HG03521 (cell line): Measurements from ENCODE around the gene TCHP.
"Not testable (repeated sequence)": the region's sequence is repeated elsewhere in the genome, so short reads cannot be mapped to it uniquely, and the experiment has no call there.

Source experiments
- ATAC-seq: cut with Tn5 transposase; IDR thresholded peaks from one replicate; pipeline ENCODE4 v1.9.1; 2021; ENCODE audit warnings: mild to moderate bottlenecking, moderate library complexity; ENCODE audit not compliant: unreplicated experiment

TCHP gene

DNA sequence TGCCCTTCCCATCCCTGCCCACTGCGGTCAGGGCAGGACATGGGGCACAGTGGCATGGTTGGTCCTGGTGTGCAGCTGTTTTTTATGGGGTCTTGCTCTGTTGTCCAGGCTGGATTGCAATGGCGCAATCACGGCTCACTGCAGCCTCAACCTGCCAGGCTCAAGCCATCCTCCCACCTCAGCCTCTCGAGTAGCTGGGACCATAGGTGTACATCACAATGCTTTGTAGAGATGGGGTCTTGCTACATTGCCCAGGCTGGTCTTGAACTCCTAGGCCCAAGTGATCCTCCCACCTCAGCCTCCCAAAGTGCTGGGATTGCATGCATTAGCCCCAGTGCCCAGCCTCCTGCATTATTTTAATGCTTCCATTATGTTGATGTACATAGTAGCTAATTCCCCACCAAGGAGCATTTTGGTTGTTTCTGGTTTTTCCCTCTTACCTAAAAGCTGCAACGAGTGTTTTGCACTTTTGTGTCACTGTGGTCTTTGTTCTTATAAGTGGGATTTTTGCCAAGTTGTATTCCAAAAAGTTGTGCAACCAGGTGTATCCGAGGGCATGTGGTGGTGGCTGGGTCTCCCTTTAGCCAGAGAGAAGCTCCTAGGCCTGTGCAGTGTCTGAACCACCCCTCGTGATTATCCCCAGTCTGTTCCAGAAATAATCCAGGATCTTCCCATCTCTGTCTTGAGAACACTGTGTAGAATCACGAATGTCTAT is 10.3 kb downstream of the TCHP start:
- no peak for ATAC-seq

DNA sequence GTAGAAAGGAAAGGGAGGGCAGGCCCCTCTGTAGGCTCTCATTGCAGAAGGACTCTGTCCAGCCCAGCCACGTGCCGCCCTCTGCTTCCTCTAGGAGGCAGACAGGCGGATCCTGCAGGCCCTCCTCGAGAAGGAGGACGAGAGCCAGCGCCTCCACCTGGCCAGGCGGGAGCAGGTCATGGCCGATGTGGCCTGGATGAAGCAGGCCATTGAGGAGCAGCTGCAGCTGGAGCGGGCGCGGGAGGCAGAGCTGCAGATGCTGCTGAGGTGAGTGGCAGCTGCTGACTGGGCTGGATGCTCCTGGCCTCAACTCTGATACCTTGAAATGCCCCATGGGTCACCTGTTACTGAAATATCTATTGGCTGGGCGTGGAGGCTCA is 10.9 kb downstream of the TCHP start:
- ATAC-seq: no peak

GRCh38 chr12:109912855-109913321 is 12.8 kb downstream of the TCHP start:
- no peak for ATAC-seq

DNA sequence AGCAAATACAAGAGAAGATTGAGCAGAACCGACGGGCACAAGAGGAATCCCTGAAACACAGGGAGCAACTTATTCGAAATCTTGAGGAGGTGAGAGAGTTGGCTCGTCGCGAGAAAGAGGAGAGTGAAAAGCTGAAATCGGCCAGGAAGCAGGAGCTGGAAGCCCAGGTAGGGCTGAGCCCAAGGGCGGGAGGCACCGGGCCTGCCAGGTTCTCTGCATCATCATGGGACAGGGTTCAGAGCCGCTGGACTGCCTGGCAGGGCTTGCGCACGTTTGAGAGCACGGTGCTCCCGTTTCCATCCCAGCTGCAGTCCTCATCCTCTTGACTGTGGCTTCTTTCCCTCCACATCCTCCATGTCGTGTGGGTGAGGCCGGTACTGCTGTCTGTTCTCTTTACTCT is 14.4 kb downstream of the TCHP start:
- ATAC-seq: no peak

- no peak for ATAC-seq
Measured at GRCh38 chr12:109915171-109916040, 15.3 kb downstream of the TCHP start.

DNA sequence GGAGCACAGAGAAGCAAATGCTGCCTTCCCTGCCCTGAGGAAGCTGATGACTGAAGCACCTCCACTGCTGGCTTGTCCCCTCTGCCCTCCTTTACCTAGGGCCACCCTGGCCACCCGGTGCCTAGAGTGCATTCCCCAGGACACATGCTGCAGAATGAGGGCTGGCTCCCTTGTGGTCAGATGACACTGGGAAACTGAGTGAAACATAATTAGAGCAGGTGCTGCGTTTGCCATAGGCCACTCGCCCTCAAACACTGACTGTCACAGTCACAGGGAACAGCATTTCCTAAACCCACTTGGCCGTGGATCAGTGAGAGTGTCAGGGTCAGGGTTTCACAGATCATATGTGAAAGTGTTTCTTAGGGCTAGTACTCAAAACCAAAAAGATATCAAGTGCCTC is 16.0 kb downstream of the TCHP start:
- ATAC-seq: no peak

DNA sequence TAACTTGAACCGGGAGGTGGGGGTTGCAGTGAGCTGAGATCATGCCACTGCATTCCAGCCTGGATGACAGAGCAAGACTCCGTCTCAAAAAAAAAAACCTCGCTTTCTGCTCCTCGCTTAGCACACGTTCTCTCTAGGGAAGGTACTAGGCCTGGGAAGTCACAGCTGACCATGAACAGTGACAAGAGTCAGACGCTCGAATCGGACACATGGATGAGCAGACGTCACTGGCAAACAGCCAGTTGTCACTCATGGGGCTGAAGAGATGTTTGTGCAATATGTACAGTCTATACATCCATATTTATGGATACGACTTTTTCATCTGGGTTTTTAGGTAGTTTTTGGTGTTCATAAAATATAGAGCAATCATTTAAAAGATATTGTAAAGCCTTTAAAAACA is 19.4 kb downstream of the TCHP start:
- ATAC-seq: no peak

- ATAC-seq: no peak
Measured at GRCh38 chr12:109920261-109920780, 20.2 kb downstream of the TCHP start.

DNA sequence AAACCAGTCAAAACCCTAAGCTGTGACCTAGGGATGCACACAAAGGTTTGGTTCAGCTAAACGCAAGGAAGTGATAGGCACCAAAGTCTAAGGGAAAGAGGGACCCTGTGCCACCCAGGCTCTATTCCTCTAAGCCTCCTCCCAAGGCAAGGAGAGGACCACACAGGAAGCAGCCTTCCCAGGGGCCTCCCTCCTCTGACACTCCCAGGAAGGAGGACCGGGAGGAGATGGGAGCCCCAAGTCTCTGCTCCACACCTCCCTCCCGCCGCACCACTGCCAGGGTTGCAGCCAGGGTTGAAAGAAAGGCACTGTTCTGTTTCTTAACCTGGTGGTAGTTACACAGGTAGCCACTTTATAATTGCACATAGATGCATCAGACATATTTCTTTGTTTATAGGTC is 21.9 kb downstream of the TCHP start:
- ATAC-seq: no peak

DNA sequence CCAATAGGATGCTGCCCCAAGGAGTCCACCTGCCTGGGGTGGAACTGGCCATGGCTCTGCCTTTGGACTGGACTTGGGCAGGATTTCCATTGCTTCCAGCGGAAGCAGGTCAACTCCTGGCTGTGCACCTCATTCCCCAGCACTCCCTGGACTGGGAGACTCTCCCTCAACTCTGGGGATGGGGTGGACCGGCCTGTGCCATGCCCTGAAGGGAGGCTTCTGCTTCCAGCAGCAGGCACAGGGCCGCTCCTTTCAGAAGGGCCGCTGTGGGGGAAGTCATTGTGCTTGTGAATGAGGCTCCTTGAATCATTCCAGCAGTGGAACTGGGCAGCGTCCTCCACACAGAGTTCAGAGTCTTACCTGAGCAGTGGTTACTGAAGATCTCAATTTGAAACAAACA is 23.0 kb downstream of the TCHP start:
- ATAC-seq: no peak

DNA sequence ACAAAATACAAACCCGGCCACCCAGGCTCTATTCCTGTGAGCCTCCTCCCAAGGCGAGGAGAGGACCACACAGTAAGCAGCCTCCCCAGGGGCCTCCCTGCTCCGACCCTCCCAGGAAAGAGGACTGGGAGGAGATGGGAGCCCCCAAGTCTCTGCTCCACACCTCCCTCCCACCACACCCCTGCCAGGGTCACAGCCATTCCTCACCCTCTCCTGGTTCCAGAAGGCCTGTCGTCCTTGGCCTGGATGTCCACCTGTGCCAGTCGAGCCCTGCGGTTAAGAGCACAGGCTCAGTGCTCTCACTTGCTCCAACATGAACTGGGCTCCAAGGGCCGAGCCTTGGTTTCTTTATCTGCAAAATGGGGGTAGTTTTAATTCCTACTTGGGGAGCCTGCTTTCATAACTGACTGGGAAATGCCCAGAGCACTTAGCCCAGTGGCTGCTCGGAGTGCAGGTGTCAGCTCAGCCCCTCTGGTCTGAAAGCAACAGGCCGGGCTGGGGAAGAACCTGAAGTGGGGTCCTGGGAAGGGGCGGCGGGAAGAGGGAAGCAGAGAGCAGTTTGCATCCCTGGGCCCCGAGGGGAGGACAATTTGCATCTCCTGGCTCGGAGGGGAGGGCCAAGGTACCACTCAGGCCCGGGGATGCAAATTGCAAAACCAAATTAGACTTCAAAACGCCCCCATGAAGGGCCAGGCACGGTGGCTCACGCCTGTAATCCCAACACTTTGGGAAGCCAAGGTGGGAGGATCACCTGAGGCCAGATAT is 23.6 kb downstream of the TCHP start:
- no peak for ATAC-seq

DNA sequence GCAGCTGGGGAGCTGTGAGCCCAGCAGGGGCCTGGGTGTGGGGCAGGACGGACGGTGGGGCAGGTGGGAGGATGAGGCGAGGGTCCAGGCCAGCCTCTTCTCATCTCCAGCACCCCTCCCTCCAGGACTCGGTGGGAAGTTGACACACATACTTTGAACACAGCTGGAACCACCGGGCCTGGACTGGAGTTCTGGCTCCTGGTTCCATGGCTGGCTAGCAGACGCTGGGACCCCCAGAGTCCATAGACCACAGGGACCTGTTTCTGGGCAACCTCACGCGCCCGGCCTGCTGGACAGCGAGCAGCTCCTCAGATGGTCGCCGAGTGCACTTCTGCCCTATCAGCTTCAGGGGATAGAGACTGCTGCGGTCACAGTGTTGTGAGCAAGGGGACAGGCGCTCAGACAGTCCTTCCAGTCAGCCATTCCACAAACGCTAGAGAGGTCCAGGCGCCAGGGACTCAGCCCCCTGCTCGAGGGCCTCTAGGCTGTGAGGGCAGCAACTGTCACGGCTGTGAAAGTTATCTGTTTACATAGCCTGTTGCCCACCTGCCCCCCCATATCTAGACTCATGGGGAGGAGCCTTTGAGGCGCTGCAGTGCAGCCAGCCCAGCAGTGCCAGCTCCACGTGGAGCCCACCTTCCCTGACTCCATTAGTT is 25.2 kb downstream of the TCHP start:
- ATAC-seq: no peak

GRCh38 chr12:109926016-109926415 is 25.9 kb downstream of the TCHP start:
- ATAC-seq: no peak

DNA sequence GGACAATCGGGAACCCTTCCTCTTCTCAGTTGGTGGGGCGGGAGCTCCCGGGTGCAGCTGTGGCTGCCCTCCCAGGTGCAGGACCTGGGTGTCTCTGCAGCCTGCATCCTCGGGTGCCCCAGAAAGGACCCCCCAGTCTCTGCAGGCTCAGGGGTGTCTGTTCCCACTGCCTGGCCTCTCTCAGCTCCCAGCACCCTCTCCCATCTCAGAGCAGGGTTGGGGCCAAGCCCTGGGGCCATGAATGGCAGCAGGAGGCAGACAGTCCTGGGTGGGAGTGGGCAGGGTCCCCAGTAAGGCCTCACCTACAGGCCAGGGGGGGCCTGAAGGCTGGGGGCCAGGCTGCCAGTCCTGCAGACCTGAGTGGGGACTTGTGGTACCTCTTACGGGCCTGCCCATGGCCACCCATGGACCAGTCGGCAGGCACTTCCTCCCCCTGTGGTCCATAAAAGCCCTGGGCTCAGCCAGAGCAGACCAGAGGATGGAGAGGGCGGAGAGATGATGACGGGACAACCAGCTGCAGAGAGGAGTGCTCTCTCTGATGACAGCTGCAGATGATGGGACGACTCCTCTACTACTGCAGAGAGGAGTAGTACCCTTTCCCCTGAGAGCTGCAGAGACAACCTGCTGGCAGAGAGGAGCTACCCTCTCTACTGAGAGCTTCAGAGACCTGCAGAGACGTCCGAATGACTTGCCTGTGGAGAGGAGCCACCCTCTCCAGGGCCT is 26.6 kb downstream of the TCHP start:
- ATAC-seq: no peak

GRCh38 chr12:109927622-109928021 is 27.5 kb downstream of the TCHP start:
- no peak for ATAC-seq

DNA sequence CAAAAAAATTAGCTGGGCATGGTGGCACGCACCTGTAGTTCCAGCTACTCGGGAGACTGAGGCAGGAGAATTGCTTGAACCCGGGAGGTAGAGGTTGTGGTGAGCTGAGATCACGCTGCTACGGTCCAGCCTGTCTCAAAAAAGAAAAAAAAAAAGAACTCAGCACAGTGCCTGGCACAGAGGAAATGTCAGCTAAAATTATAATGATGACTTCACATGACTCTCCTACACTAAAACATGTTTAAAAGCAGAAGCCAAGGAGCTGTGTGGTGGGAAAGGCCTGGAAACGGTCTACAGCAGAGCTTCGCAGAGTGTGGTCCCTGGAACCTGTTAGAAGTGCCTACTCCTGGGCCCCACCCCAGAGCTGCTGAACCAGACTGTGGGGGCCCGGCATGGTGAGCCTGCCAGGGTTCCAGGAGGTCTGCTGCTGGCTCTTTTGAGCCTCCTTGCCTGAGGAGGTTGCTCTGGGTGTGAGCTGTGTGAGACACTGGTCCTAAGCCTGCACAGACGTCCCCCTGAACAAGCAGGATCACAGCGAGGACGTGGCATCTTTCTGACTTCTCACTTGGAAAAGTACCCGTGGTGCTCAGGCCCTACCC is 28.1 kb downstream of the TCHP start:
- no peak for ATAC-seq

DNA sequence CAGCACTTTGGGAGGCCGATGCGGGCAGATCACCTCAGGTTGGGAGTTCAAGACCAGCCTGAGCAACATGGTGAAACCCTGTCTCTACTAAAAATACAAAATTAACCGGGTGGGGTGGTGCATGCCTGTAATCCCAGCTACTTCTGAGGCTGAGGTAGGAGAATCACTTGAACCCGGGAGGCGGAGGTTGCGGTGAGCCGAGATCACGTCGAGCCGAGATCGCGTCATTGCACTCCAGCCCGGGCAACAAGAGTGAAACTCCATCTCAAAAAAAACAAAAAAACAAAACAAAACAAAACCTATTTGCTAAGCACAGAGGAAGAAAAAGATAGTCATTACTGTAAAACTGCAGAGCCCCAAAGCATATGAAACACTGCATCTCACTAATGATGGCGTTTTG is 29.3 kb downstream of the TCHP start:
- ATAC-seq: not testable (repeated sequence)

- ATAC-seq: no peak
Measured at GRCh38 chr12:109930028-109930800, 30.1 kb downstream of the TCHP start.

DNA sequence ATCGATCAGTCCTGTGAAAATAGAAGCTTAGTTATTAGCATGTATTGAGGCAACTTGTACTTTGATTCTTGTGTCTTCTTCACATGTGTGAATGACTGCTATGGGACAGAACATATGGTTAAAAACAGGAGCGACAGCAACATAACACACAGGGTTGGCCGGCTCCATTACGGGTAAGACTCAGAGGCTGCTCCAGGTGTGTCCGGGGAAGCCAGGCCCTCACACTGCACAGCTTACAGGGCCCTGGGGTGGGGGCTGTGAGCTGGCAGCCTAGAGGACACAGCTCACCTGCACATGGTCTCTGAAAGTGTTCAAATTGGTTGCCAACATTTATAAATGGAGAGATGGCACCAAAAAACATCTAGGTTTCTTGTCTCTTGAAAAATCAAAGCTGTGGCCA is 31.1 kb downstream of the TCHP start:
- ATAC-seq: no peak
